ENCODE measurements around the gene HNRNPR.

GRCh38 chr1:23369335-23370013 lies 25.4 kb upstream of the HNRNPR start, which contains the start of gene ZNF436:
- TF ChIP-seq POLR2AphosphoS5 (IDR thresholded peaks at IDR 0.05; ENCODE audit: low read depth, low read length) = no peak
- no peak for TF ChIP-seq POLR2A (IDR thresholded peaks at IDR 0.05; ENCODE audit: low read depth, low read length)
- no peak for TF ChIP-seq TAF1 (IDR thresholded peaks at IDR 0.05; ENCODE audit: low read depth, low read length)
- no peak for TF ChIP-seq SPI1 (IDR thresholded peaks at IDR 0.05; ENCODE audit: low read depth, low read length)
- no peak for TF ChIP-seq PAX5 (IDR thresholded peaks at IDR 0.05; ENCODE audit: insufficient read depth, low read length, severe bottlenecking)
- TF ChIP-seq POU2F2 (IDR thresholded peaks at IDR 0.05; ENCODE audit: low read depth, low read length) = no peak

Measured in GM12891 (cell line).